GM23338 (cell line): ENCODE results near the gene ARL2.

ENCODE experiments used
- CREB1 ChIP-seq: fragments of 250-450 bp; sonication (Bioruptor Pico); IDR thresholded peaks from 2 replicates; pipeline ENCODE4 v1.5.0; 2020; ENCODE audit warnings: low read depth, mild to moderate bottlenecking, moderate library complexity
- CTCF ChIP-seq, 2 experiments: fragments of 200-600 bp in 1 of 2; sonication (generic) in 1 of 2; conservative IDR thresholded peaks; 2 replicates each; pipeline versions ENCODE4 v1.5.1 to v1.6.1; 2016 to 2017; ENCODE audit warnings: antibody characterized with exemption in 2 of 2, low read depth in 2 of 2, mild to moderate bottlenecking in 2 of 2, moderate library complexity in 1 of 2
- ETS1 ChIP-seq: IDR thresholded peaks from 2 replicates; pipeline ENCODE4 v1.6.1; 2016; ENCODE audit warnings: antibody characterized with exemption
- EZH2 ChIP-seq: fragments of 200-600 bp; sonication (generic); IDR thresholded peaks from one replicate; pipeline ENCODE4 v1.8.0; 2017; ENCODE audit warnings: antibody characterized with exemption, mild to moderate bottlenecking, low read depth; ENCODE audit not compliant: unreplicated experiment
- EZH2phosphoT487 ChIP-seq: fragments of 200-600 bp; sonication (generic); IDR thresholded peaks from one replicate; pipeline ENCODE4 v1.8.1; 2018; ENCODE audit warnings: antibody characterized with exemption; ENCODE audit not compliant: unreplicated experiment
- JUNB ChIP-seq: IDR thresholded peaks from one replicate; pipeline ENCODE4 v1.6.1; 2016; ENCODE audit warnings: antibody characterized with exemption; ENCODE audit not compliant: unreplicated experiment
- NANOG ChIP-seq: IDR thresholded peaks from 2 replicates; pipeline ENCODE4 v1.6.1; 2016; ENCODE audit warnings: antibody characterized with exemption, borderline replicate concordance
- POLR2AphosphoS5 ChIP-seq: IDR thresholded peaks from 2 replicates; pipeline ENCODE4 v1.6.1; 2016; ENCODE audit warnings: antibody characterized with exemption, low read depth
- REST ChIP-seq: IDR thresholded peaks from one replicate; pipeline ENCODE4 v1.6.1; 2018; ENCODE audit warnings: antibody characterized with exemption; ENCODE audit not compliant: unreplicated experiment
- STAT1 ChIP-seq: IDR thresholded peaks from one replicate; pipeline ENCODE4 v1.6.1; 2016; ENCODE audit warnings: antibody characterized with exemption; ENCODE audit not compliant: unreplicated experiment
- ZNF114 ChIP-seq: fragments of 250-450 bp; sonication (Bioruptor Pico); IDR thresholded peaks from 2 replicates; pipeline ENCODE4 v1.5.0; 2020; ENCODE audit warnings: mild to moderate bottlenecking, moderate library complexity
- ZNF331 ChIP-seq: fragments of 250-450 bp; sonication (Bioruptor Pico); IDR thresholded peaks from 2 replicates; pipeline ENCODE4 v1.5.0; 2020; ENCODE audit warnings: low read depth, mild to moderate bottlenecking, moderate library complexity
- ZNF462 ChIP-seq: fragments of 250-450 bp; sonication (Bioruptor Pico); IDR thresholded peaks from 2 replicates; pipeline ENCODE4 v1.5.0; 2020; ENCODE audit warnings: mild to moderate bottlenecking, moderate library complexity

- TF ChIP-seq CTCF (conservative IDR thresholded peaks at IDR 0.05; ENCODE audit: low read depth in 2 of 2), result no peak
- TF ChIP-seq EZH2phosphoT487, result no peak
- TF ChIP-seq JUNB, result no peak
- TF ChIP-seq EZH2, result no peak
- no peak for TF ChIP-seq REST
- no peak for TF ChIP-seq POLR2AphosphoS5
- TF ChIP-seq CREB1 (CRISPR knock-in tag), result no peak
- no peak for TF ChIP-seq ETS1
- TF ChIP-seq STAT1, result no peak
- TF ChIP-seq ZNF462 (CRISPR knock-in tag), result no peak
- no peak for TF ChIP-seq ZNF114 (CRISPR knock-in tag)
- no peak for TF ChIP-seq ZNF331 (CRISPR knock-in tag)
- TF ChIP-seq NANOG, result no peak
Observed at GRCh38 chr11:65055538-65055937, 41.6 kb downstream of the ARL2 start.
